K562 (cell line): ENCODE measurements around the gene SLC12A4. TPM values are rescaled to one million over a fixed set of nuclear protein-coding genes. Genes with fewer than 3 reads are reported as not detected.

ENCODE experiments used
- ARID3A ChIP-seq: IDR thresholded peaks from 2 replicates; pipeline ENCODE4 v1.6.1; 2012; ENCODE audit warnings: low read depth, low read length, improper control_type of control experiment, borderline replicate concordance
- ARID3B ChIP-seq: fragments of 250-450 bp; sonication (Bioruptor Pico); IDR thresholded peaks from 2 replicates; pipeline ENCODE4 v1.4.0; 2020; ENCODE audit warnings: borderline replicate concordance
- BCOR ChIP-seq: fragments of 450-650 bp; IDR thresholded peaks from 2 replicates; pipeline ENCODE4 v1.6.1; 2016
- BRF1 ChIP-seq: IDR thresholded peaks from 3 replicates; pipeline ENCODE4 v1.6.1; 2011; ENCODE audit warnings: borderline replicate concordance, mild to moderate bottlenecking; ENCODE audit not compliant: insufficient read length; ENCODE audit errors: extremely low read depth
- CHD1 ChIP-seq: fragments of 200-600 bp; sonication (generic); IDR thresholded peaks from one replicate; pipeline ENCODE4 v1.6.1; 2012; ENCODE audit warnings: mild to moderate bottlenecking, moderate library complexity, low read length, inconsistent platforms
- DACH1 ChIP-seq: fragments of 450-650 bp; IDR thresholded peaks from 2 replicates; pipeline ENCODE4 v1.6.1; 2018; ENCODE audit not compliant: partially characterized antibody
- ESRRB ChIP-seq: fragments of 250-450 bp; sonication (Bioruptor Pico); IDR thresholded peaks from 2 replicates; pipeline ENCODE4 v1.5.0; 2020; ENCODE audit warnings: mild to moderate bottlenecking, moderate library complexity, borderline replicate concordance
- FOXP4 ChIP-seq: sonication (generic); formaldehyde crosslinking; IDR thresholded peaks from 2 replicates; pipeline ENCODE4 v1.8.0; 2022; ENCODE audit warnings: mild to moderate bottlenecking, missing genetic modification reagents, borderline replicate concordance
- GABPB1 ChIP-seq: sonication (generic); formaldehyde crosslinking; IDR thresholded peaks from 2 replicates; pipeline ENCODE4 v1.8.0; 2022; ENCODE audit warnings: mild to moderate bottlenecking, missing genetic modification reagents
- L3MBTL2 ChIP-seq: fragments of 450-650 bp; IDR thresholded peaks from 2 replicates; pipeline ENCODE4 v1.6.1; 2016; ENCODE audit warnings: mild to moderate bottlenecking, moderate library complexity
- NFYB ChIP-seq: IDR thresholded peaks from 2 replicates; pipeline ENCODE4 v1.6.1; 2011; ENCODE audit warnings: mild to moderate bottlenecking, moderate library complexity; ENCODE audit not compliant: insufficient read length; ENCODE audit errors: extremely low read depth
- RFX1 ChIP-seq: fragments of 450-650 bp; IDR thresholded peaks from 2 replicates; pipeline ENCODE4 v1.6.1; 2016; ENCODE audit warnings: mild to moderate bottlenecking, moderate library complexity
- RFX7 ChIP-seq: fragments of 250-450 bp; sonication (Bioruptor Pico); IDR thresholded peaks from 2 replicates; pipeline ENCODE4 v1.5.1; 2021; ENCODE audit warnings: mild to moderate bottlenecking
- TBL1XR1 ChIP-seq, 2 experiments: IDR thresholded peaks; 2 replicates each; pipeline ENCODE4 v1.6.1; 2012; ENCODE audit warnings: improper control_type of control experiment in 2 of 2, low read length in 2 of 2, mild to moderate bottlenecking in 1 of 2
- TEAD1 ChIP-seq, 2 experiments: fragments of 450-650 bp in 1 of 2; sonication (generic) in 1 of 2; formaldehyde crosslinking; IDR thresholded peaks; 2 replicates each; pipeline versions ENCODE4 v1.4.0 to v1.8.0; 2020 to 2022; ENCODE audit warnings: mild to moderate bottlenecking in 2 of 2, missing genetic modification reagents in 1 of 2
- U2AF1 ChIP-seq: fragments of 200-400 bp; formaldehyde crosslinking; optimal IDR thresholded peaks from 2 replicates; pipeline ENCODE3; 2017; ENCODE audit warnings: mild to moderate bottlenecking, low read depth, low read length, moderate library complexity
- ZNF124 ChIP-seq: sonication (generic); formaldehyde crosslinking; IDR thresholded peaks from 2 replicates; pipeline ENCODE4 v1.8.1; 2022; ENCODE audit warnings: missing genetic modification reagents
- ZZZ3 ChIP-seq: fragments of 450-650 bp; IDR thresholded peaks from 2 replicates; pipeline ENCODE4 v1.6.1; 2016; ENCODE audit warnings: antibody characterized with exemption, mild to moderate bottlenecking, moderate library complexity
- polyA plus RNA-seq, 8 experiments: library from polyadenylated mRNA; depleted of rRNA in 4 of 8; stranded (reverse) in 5 of 8; unstranded in 3 of 8; fragments of >200 nt; fragmentation: Nextera tagmentation in 2 of 8; fragmentation: Illumina TruSeq in 1 of 8; extraction: Ambion mirVana in 2 of 8; extraction: Trizol in 1 of 8; gene quantifications; 2 replicates each; pipeline versions ENCODE4 v1.2.1 to v1.2.3, GENCODE V29; 2011 to 2014; ENCODE audit warnings: inconsistent platforms in 1 of 8, missing spikeins in 1 of 8
- total RNA-seq, 7 experiments: library from RNA; depleted of rRNA in 6 of 7; stranded (reverse); fragments of >200 nt in 6 of 7; fragmentation: Illumina TruSeq in 2 of 7; extraction: Trizol in 2 of 7; gene quantifications; 2 replicates each; pipeline versions ENCODE4 v1.2.1 to v1.2.3, GENCODE V29; 2011 to 2021; ENCODE audit warnings: low replicate concordance in 1 of 7
- TF ChIP-seq, protein P1 (sequence below): fragments of 450-650 bp; IDR thresholded peaks from 2 replicates; pipeline ENCODE4 v1.6.1; 2016; ENCODE audit warnings: missing biosample characterization, missing genetic modification characterization
- TF ChIP-seq, protein P2 (sequence below): fragments of 250-450 bp; sonication (Bioruptor Pico); IDR thresholded peaks from 2 replicates; pipeline ENCODE4 v1.8.0; 2021; ENCODE audit warnings: moderate library complexity, mild to moderate bottlenecking, inconsistent platforms

The SLC12A4 gene
- total and polyA plus RNA-seq, 9 of the 15 experiments (the other 6 are each of a cell fraction or from before 2014, with no cell fraction given): 0.75 to 43.5 (median 15.0) TPM

GRCh38 chr16:67993207-67994039 is 25.0 kb upstream of the SLC12A4 start (continued):
- peak; percentile 46 for TF ChIP-seq DACH1
- TF ChIP-seq L3MBTL2: peak; percentile 95
- TF ChIP-seq RFX7 (CRISPR knock-in tag): no peak
- TF ChIP-seq, protein P1, sequence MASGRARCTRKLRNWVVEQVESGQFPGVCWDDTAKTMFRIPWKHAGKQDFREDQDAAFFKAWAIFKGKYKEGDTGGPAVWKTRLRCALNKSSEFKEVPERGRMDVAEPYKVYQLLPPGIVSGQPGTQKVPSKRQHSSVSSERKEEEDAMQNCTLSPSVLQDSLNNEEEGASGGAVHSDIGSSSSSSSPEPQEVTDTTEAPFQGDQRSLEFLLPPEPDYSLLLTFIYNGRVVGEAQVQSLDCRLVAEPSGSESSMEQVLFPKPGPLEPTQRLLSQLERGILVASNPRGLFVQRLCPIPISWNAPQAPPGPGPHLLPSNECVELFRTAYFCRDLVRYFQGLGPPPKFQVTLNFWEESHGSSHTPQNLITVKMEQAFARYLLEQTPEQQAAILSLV (tag): no peak
- no peak for TF ChIP-seq FOXP4
- TF ChIP-seq ESRRB (CRISPR knock-in tag): 0 out of 2 replicates have a peak, but pooled peaks have one; percentile 61
- TF ChIP-seq, protein P2, sequence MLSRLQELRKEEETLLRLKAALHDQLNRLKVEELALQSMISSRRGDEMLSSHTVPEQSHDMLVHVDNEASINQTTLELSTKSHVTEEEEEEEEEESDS: no peak
- TF ChIP-seq ZNF124 (CRISPR knock-in tag): no peak
- TF ChIP-seq BRF1: no peak
- no peak for TF ChIP-seq ARID3B
- TF ChIP-seq GABPB1 (CRISPR knock-in tag): peak; percentile 75
- TF ChIP-seq U2AF1: no peak
- no peak for TF ChIP-seq CHD1
- 0 out of 2 replicates have a peak, but pooled peaks have one; percentile 48 for TF ChIP-seq ZZZ3
- TF ChIP-seq RFX1: no peak
- TF ChIP-seq ARID3A: no peak
- 0 out of 2 replicates have a peak, but pooled peaks have one; percentile 34 for TF ChIP-seq BCOR
- TF ChIP-seq TBL1XR1 (IDR thresholded peaks at IDR 0.05; ENCODE audit: low read length in 2 of 2): no peak; a peak in 1 of 4 replicates
- TF ChIP-seq TEAD1 (CRISPR knock-in tag; IDR thresholded peaks at IDR 0.05): no peak; a peak in 1 of 4 replicates
- no peak for TF ChIP-seq NFYB
